BE2C (cell line): ENCODE data around the gene KDM4D.
"Not testable (repeated sequence)": the region's sequence is repeated elsewhere in the genome, so short reads cannot be mapped to it uniquely, and the experiment has no call there.

Experiments
- DNase-seq: peaks from one replicate; pipeline ENCODE4 v3.0.0-alpha.2; 2020
- H3K27me3 ChIP-seq: fragments of 250-450 bp; sonication (Bioruptor Pico); 2 replicates; pipeline ENCODE4 v1.5.1; 2020; ENCODE audit warnings: mild to moderate bottlenecking
- H3K36me3 ChIP-seq: fragments of 250-450 bp; sonication (Bioruptor Pico); 2 replicates; pipeline ENCODE4 v1.5.1; 2020; ENCODE audit warnings: mild to moderate bottlenecking
- H3K4me1 ChIP-seq: fragments of 250-450 bp; sonication (Bioruptor Pico); 2 replicates; pipeline ENCODE4 v1.5.1; 2020
- H3K4me3 ChIP-seq: 2 replicates; pipeline ENCODE4 v1.5.1; 2011; ENCODE audit warnings: low read depth, low read length
- H3K9me3 ChIP-seq: fragments of 250-450 bp; sonication (Bioruptor Pico); 2 replicates; pipeline ENCODE4 v1.5.1; 2020
- TF ChIP-seq, protein P1 (sequence below): IDR thresholded peaks from 2 replicates; pipeline ENCODE4 v1.5.1; 2012; ENCODE audit warnings: mild to moderate bottlenecking, low read depth, low read length

KDM4D gene

DNA sequence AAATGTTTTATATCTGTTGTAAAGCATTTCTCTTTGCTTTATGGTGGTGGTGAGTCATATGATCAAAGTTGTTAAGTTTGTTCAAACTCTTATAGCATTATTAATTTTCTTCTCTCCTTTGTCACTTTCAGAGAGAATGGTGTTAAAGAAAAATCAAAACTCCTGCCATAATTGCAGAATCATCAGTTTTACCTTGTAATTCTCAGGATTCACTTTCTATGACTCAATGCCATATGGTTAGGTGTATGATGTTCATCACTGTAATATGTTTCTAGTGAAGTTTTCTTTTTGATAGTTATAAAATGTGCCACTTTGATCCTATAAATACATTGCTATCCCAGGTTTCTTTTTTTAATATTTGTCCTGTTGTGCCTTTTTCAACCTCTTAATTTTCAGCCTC is 37.9 kb downstream of the KDM4D start:
- H3K4me1 ChIP-seq = no peaks in the 10 kb centered on the region; the same call in 1 of the 2 replicates
- TF ChIP-seq, protein P1, sequence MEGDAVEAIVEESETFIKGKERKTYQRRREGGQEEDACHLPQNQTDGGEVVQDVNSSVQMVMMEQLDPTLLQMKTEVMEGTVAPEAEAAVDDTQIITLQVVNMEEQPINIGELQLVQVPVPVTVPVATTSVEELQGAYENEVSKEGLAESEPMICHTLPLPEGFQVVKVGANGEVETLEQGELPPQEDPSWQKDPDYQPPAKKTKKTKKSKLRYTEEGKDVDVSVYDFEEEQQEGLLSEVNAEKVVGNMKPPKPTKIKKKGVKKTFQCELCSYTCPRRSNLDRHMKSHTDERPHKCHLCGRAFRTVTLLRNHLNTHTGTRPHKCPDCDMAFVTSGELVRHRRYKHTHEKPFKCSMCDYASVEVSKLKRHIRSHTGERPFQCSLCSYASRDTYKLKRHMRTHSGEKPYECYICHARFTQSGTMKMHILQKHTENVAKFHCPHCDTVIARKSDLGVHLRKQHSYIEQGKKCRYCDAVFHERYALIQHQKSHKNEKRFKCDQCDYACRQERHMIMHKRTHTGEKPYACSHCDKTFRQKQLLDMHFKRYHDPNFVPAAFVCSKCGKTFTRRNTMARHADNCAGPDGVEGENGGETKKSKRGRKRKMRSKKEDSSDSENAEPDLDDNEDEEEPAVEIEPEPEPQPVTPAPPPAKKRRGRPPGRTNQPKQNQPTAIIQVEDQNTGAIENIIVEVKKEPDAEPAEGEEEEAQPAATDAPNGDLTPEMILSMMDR = no peak
- H3K36me3 ChIP-seq = no peaks in the 10 kb centered on the region
- H3K27me3 ChIP-seq = no peaks in the 10 kb centered on the region
- DNase-seq = no peak
- H3K9me3 ChIP-seq = no peaks in the 10 kb centered on the region
- H3K4me3 ChIP-seq = no peak overlapping the region

DNA sequence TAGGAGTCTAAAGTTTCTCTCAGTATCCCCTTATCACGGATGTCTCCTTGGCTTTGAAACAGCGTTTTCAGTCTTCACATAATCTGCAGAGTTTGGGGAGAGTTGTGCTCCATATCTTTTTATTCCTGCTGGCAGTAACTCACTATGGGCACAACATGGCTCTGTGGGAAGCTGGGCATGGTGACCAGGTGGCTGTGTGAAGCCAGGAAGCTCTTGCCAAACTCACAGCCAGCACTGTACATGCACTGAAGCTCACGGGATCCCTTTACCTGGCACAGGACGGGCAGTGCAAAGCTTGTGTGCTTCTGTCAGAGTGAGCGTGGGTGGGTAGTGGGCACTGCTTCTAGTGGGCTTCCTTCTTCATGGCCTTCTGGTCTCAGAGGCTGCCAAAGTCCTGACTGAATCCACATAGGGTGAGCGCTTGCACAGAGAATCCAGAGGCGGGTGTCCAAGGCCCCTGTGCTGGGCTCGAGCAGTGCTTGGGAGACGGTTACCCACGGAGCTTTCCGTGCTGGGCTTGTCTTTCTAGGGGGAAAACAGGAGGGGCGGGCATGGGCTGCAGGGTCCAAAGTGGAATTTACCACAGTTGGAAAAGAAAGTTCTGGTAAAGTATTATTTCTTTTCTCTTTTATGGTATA is 40.8 kb downstream of the KDM4D start:
- no peak for DNase-seq
- no peaks in the 10 kb centered on the region for H3K36me3 ChIP-seq

DNA sequence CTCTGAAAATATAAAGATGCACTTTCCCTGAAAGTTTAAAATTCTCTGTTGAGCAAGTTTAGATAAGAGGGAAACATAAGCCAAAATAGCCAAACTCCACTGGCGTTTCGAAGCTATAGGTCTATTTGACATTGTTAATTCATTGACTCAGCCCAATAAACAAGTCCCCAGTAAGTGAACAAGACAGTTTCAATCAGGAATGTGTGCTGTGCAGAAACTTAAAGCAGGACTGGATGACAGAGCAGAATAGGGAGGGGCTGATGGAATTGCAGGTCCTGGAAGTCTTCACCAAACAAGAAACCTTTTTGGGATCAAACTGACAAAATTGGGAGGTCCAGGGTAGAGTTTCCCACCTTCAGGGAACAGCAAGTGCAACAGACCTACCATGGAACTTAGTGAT is 42.6 kb downstream of the KDM4D start:
- Histone ChIP-seq H3K4me1 (no peaks in the 10 kb centered on the region), H3K36me3 (no peaks in the 10 kb centered on the region), H3K4me3 (no peak overlapping the region), H3K9me3 (no peaks in the 10 kb centered on the region), H3K27me3 (no peaks in the 10 kb centered on the region)
- no peak for DNase-seq
- TF ChIP-seq, protein P1 = no peak

More for the DNA sequence above, 40.8 kb downstream of the KDM4D start:
- Histone ChIP-seq H3K4me3 (no peak overlapping the region), H3K4me1 (no peaks in the 10 kb centered on the region), H3K9me3 (no peaks in the 10 kb centered on the region), H3K27me3 (no peaks in the 10 kb centered on the region)
- TF ChIP-seq, protein P1 = no peak

DNA sequence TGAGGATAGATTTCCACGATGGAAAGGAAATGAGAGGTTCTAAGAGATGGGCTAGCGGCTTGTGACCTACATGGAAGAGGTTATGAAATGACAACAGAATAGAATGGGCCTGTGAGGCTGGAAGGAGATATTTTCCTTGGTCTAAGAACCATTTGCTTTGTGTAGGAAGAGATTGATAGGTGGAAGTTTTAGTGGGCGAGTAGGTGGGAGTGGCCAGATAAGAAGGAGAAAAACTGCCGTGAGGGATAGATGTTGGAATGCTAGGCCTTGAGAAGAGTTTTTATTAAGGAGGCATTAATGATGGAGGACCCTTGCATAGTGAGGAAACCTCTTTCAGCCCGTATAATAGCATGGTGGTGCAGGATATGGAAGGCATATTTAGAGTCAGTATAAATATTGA is 48.0 kb downstream of the KDM4D start:
- not testable (repeated sequence) for H3K36me3 ChIP-seq, DNase-seq, H3K4me3 ChIP-seq, H3K9me3 ChIP-seq, H3K27me3 ChIP-seq, H3K4me1 ChIP-seq

DNA sequence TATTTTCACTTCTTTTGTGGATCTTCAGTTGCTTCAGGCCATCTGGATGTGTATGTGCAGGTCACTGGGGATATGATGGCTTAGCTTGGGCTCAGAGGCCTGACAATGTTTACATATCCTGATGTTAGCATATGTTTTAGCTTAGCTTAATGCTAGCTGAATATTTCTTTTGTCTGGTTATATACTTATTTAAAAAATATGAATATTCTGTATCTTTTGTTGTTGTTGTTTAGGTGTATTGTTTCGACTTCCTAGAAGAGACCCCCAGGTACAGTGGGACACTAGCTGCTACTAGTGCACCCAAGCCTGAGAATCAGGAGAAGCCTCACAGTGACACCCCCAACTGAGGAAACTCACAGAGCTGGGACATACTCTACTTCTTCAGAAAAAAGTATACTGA is 51.4 kb downstream of the KDM4D start, which contains the start of gene KDM4E:
Gene KDM4E (plus strand): TSS at position 301 of the 400 bp plus-strand sequence. CDS start 300 bp downstream, outside the sequence.
- Histone ChIP-seq H3K27me3 (no peaks in the 10 kb centered on the region), H3K9me3 (no peaks in the 10 kb centered on the region), H3K4me1 (no peaks in the 10 kb centered on the region), H3K4me3 (no peak within 1 kb of the TSS), H3K36me3 (no peaks in the 10 kb centered on the region)
- DNase-seq = no peak
- TF ChIP-seq, protein P1 = no peak

DNA sequence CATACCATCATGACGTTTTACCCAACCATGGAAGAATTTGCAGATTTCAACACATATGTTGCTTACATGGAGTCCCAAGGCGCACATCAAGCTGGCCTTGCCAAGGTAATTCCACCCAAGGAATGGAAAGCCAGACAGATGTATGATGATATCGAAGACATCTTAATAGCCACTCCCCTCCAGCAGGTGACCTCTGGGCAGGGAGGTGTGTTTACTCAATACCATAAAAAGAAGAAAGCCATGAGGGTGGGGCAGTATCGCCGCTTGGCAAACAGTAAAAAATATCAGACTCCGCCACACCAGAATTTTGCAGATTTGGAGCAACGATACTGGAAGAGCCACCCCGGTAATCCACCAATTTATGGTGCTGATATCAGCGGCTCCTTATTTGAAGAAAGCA is 52.1 kb downstream of the KDM4D start:
- H3K27me3 ChIP-seq, DNase-seq, H3K4me1 ChIP-seq, H3K9me3 ChIP-seq, H3K4me3 ChIP-seq, H3K36me3 ChIP-seq: not testable (repeated sequence)

DNA sequence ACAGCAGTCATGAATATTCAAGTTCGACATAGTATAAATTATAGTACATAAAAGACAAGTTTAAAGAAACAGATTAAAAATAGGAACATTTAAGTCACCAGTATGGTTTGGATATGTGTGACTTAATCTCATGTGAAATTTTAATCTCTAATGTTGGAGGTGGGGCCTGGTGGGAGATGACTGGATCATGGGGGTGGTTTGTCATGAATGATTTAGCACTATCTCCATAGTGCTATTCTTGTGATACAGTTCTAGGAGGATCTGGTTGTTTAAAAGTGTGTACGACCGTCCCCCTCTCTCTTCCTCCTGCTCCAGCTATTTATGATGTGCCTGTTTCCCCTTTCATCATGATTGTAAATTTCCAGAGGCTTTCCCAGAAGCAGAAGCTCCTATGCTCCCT is 54.8 kb downstream of the KDM4D start:
- Histone ChIP-seq H3K27me3 (no peaks in the 10 kb centered on the region), H3K4me1 (no peaks in the 10 kb centered on the region), H3K36me3 (no peaks in the 10 kb centered on the region), H3K9me3 (no peaks in the 10 kb centered on the region), H3K4me3 (no peak overlapping the region)
- DNase-seq = no peak
- TF ChIP-seq, protein P1 = no peak
